ENCODE measurements around the gene SLC16A6. TPM values are rescaled to one million over a fixed set of nuclear protein-coding genes. Genes with fewer than 3 reads are reported as not detected.

The SLC16A6 gene
- polyA plus RNA-seq, 1 donor from 2014 or later = 15.6 TPM

DNA sequence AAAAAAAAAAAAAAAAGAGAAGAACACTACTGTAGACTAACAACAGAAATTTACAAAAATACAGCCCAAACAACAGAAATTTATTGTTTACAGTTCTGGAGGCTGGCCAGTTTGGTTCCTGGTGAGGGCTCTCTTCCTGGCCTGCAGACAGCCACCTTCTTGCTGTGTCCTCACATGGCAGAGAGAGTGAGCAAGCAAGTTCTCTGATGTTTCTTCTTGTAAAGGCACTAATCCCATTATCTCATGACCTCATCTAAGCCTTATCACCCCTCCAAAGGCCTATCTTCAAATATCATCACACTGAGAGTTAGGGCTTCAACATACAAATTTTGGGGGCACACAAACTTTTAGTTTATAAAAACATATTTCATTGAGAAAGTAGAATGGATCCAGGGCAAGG lies 7.7 kb upstream of the SLC16A6 start:
- no peaks in the 10 kb centered on the region for H3F3A ChIP-seq (ENCODE audit: insufficient read depth, low read length, poor library complexity, severe bottlenecking)
- no peak overlapping the region for H3K4me2 ChIP-seq (ENCODE audit: low read length)
- H3K9ac ChIP-seq (ENCODE audit: low read length) = no peak overlapping the region
- TF ChIP-seq POLR2AphosphoS5 (IDR thresholded peaks at IDR 0.05) (no peak), TAF1 (IDR thresholded peaks at IDR 0.05; ENCODE audit: low read depth) (no peak), EZH2 (IDR thresholded peaks at IDR 0.05; ENCODE audit: borderline replicate concordance, insufficient read depth, low read length, poor library complexity, severe bottlenecking) (no peak), MXI1 (conservative IDR thresholded peaks at IDR 0.05; ENCODE audit: poor library complexity, severe bottlenecking) (no peak), RAD21 (conservative IDR thresholded peaks at IDR 0.05) (no peak), SMC3 (conservative IDR thresholded peaks at IDR 0.05; ENCODE audit: poor library complexity) (no peak), EP300 (conservative IDR thresholded peaks at IDR 0.05; ENCODE audit: poor library complexity, severe bottlenecking) (no peak)
- TF ChIP-seq, protein P1, sequence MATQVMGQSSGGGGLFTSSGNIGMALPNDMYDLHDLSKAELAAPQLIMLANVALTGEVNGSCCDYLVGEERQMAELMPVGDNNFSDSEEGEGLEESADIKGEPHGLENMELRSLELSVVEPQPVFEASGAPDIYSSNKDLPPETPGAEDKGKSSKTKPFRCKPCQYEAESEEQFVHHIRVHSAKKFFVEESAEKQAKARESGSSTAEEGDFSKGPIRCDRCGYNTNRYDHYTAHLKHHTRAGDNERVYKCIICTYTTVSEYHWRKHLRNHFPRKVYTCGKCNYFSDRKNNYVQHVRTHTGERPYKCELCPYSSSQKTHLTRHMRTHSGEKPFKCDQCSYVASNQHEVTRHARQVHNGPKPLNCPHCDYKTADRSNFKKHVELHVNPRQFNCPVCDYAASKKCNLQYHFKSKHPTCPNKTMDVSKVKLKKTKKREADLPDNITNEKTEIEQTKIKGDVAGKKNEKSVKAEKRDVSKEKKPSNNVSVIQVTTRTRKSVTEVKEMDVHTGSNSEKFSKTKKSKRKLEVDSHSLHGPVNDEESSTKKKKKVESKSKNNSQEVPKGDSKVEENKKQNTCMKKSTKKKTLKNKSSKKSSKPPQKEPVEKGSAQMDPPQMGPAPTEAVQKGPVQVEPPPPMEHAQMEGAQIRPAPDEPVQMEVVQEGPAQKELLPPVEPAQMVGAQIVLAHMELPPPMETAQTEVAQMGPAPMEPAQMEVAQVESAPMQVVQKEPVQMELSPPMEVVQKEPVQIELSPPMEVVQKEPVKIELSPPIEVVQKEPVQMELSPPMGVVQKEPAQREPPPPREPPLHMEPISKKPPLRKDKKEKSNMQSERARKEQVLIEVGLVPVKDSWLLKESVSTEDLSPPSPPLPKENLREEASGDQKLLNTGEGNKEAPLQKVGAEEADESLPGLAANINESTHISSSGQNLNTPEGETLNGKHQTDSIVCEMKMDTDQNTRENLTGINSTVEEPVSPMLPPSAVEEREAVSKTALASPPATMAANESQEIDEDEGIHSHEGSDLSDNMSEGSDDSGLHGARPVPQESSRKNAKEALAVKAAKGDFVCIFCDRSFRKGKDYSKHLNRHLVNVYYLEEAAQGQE (IDR thresholded peaks at IDR 0.05; ENCODE audit: borderline replicate concordance) = no peak
- TF ChIP-seq, protein P2, sequence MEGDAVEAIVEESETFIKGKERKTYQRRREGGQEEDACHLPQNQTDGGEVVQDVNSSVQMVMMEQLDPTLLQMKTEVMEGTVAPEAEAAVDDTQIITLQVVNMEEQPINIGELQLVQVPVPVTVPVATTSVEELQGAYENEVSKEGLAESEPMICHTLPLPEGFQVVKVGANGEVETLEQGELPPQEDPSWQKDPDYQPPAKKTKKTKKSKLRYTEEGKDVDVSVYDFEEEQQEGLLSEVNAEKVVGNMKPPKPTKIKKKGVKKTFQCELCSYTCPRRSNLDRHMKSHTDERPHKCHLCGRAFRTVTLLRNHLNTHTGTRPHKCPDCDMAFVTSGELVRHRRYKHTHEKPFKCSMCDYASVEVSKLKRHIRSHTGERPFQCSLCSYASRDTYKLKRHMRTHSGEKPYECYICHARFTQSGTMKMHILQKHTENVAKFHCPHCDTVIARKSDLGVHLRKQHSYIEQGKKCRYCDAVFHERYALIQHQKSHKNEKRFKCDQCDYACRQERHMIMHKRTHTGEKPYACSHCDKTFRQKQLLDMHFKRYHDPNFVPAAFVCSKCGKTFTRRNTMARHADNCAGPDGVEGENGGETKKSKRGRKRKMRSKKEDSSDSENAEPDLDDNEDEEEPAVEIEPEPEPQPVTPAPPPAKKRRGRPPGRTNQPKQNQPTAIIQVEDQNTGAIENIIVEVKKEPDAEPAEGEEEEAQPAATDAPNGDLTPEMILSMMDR (IDR thresholded peaks at IDR 0.05; ENCODE audit: poor library complexity, severe bottlenecking) = no peak
- no peaks in the 10 kb centered on the region for H3K36me3 ChIP-seq (ENCODE audit: insufficient read depth, low read length)
- H2AFZ ChIP-seq (ENCODE audit: low read depth, low read length) = no peak overlapping the region
- H3K27me3 ChIP-seq (ENCODE audit: insufficient read depth, low read depth, low read length) = no peaks in the 10 kb centered on the region
- H3K79me2 ChIP-seq (replicated peaks; ENCODE audit: insufficient read depth, low read length) = no peaks in the 10 kb centered on the region
- no peaks in the 10 kb centered on the region for H3K9me2 ChIP-seq (ENCODE audit: insufficient read depth, low read length)
- no peak overlapping the region for H3K4me3 ChIP-seq (ENCODE audit: low read length)
- H3K9me3 ChIP-seq (ENCODE audit: low read length) = peaks cover 3% of the 10 kb centered on the region
- no peak overlapping the region for H3K27ac ChIP-seq (ENCODE audit: low read length)
- H4K20me1 ChIP-seq (ENCODE audit: insufficient read depth) = no peaks in the 10 kb centered on the region

DNA sequence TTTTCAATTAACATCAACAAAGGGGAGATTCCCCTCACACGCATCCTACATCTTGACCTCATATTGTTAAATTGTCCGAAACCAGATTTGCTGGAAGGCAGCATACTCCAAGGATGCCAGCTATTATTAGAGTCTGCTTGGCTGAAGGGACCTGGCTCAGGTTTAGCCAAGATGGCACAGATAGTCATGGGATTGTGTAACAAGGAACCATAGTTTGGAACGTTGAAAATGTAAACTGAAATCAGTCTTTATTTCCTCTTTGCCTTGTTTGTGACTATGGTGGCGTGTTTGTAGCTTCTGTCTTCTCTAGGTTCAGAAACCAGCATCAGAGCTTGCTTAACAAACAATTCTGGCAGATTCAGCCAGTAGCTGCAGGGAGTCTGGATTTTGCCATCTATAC lies 6.3 kb upstream of the SLC16A6 start:
- peaks cover 3% of the 10 kb centered on the region for H3K9me3 ChIP-seq (ENCODE audit: low read length)
- H3K4me2 ChIP-seq (ENCODE audit: low read length) = no peak overlapping the region
- no peaks in the 10 kb centered on the region for H4K20me1 ChIP-seq (ENCODE audit: insufficient read depth)
- H3K27me3 ChIP-seq (ENCODE audit: insufficient read depth, low read depth, low read length) = no peaks in the 10 kb centered on the region
- no peaks in the 10 kb centered on the region for H3K79me2 ChIP-seq (replicated peaks; ENCODE audit: insufficient read depth, low read length)
- no peaks in the 10 kb centered on the region for H3K36me3 ChIP-seq (ENCODE audit: insufficient read depth, low read length)
- H3F3A ChIP-seq (ENCODE audit: insufficient read depth, low read length, poor library complexity, severe bottlenecking) = no peaks in the 10 kb centered on the region
- no peak overlapping the region for H2AFZ ChIP-seq (ENCODE audit: low read depth, low read length)
- TF ChIP-seq EP300 (conservative IDR thresholded peaks at IDR 0.05; ENCODE audit: poor library complexity, severe bottlenecking) (no peak), MXI1 (conservative IDR thresholded peaks at IDR 0.05; ENCODE audit: poor library complexity, severe bottlenecking) (no peak), EZH2 (IDR thresholded peaks at IDR 0.05; ENCODE audit: borderline replicate concordance, insufficient read depth, low read length, poor library complexity, severe bottlenecking) (no peak), POLR2AphosphoS5 (IDR thresholded peaks at IDR 0.05) (no peak), SMC3 (conservative IDR thresholded peaks at IDR 0.05; ENCODE audit: poor library complexity) (no peak), TAF1 (IDR thresholded peaks at IDR 0.05; ENCODE audit: low read depth) (no peak)
- TF ChIP-seq, protein P2 (IDR thresholded peaks at IDR 0.05; ENCODE audit: poor library complexity, severe bottlenecking) = no peak
- TF ChIP-seq, protein P1 (IDR thresholded peaks at IDR 0.05; ENCODE audit: borderline replicate concordance) = no peak
- H3K9me2 ChIP-seq (ENCODE audit: insufficient read depth, low read length) = no peaks in the 10 kb centered on the region
- H3K27ac ChIP-seq (ENCODE audit: low read length) = no peak overlapping the region
- no peak overlapping the region for H3K4me3 ChIP-seq (ENCODE audit: low read length)
- H3K9ac ChIP-seq (ENCODE audit: low read length) = no peak overlapping the region

Measured in neural cell (in vitro differentiated cells).